Measurements from ENCODE around the gene PTPRK.

PTPRK gene

DNA sequence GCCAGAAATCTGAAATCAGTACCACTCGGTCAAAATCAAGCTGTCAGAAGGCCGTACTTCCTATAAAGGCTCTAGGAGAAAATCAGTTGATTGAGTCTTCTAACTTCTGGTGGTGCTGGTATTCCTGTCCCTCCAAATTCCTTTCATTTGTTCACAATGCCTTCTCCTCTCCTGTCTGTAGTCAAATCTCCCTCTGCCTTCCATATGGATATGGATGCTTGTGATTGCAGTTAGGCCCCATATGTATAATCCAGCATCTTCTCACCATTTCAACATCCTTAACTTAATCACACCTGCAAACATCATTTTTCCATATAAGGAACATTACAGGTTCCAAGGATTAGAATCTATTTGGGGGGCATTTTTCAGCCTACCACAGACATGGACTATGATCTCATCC, 331.7 kb downstream of the PTPRK start:
- no peak for DNase-seq (ENCODE audit: low spot score)

DNA sequence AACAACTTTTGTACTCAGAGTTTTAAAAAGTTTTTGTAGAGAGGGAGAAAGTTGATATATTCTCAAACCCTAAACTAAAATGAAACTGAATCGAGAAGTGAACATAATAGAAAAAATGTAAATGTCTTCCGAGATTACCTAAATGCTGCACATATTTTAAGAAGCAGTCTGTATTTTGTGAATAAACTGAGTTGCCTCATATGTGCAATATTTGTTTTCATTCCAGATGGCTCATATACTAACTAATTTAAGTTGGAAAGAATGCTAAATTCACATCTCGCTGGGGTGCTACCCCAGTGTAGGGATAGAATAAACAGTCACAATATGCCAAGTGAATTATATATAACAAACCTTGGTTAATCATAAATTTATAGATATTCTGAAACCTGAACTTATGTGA, 333.7 kb downstream of the PTPRK start:
- DNase-seq (ENCODE audit: low spot score), result no peak

GRCh38 chr6:128179876-128180438, 340.4 kb downstream of the PTPRK start:
- no peak for DNase-seq (ENCODE audit: low spot score)

DNA sequence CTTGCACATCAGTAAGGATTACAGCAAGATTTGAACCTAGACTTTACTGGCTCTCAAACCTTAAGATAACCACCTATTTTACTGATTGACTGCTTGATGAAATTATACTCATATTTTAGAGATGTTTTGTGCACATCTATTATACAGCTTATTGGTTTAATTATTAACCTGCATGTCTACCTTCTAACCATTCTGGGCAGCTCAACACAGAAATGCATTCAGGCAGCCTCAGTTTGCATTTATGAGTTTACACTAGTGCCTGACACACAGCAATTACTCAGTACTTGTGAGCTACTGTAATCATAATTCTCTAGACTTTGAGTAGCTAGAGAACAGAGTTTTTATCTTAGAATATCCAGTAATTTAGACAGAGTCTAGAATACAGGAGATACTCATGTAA, 345.7 kb downstream of the PTPRK start:
- no peak for DNase-seq (ENCODE audit: low spot score)

DNA sequence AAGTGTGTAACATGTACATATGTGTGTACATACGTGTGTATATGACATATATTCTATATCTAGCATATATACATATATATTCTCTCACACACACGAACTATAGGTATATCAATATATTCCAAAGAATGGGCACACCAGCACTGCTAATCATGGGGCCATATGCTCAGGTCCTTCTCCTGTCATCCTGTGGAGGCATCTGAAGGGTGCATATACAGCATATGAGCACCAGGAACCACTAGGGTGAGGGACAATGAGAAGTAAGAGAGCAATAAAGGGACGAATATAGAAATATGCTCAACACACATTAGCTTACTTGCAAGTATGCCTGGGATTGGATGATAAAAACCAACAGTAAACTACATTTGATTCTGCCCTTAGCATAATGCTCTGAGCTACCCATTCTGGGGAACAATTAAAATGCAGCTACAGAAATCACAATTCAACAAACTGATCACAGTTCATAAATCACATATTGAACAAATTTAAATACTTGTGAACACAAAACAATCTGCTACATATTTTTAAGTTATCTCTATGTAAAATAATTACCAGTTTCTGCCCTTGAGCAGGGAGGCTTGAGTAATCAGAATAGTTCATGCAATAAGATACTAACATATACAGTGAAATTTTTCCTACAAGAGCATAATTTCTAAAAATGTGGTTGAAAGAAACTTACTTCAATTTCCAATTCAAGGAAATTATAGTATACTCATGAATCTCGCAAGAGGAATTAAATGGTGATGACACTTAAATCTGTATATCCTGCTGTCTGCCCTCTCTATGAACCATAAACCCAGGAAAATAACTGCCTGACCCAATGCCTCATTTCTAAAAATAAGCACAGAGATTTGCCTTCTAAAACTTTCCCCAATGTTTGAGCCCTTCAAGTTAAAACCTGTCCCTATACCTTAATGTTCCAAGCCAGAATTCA, 347.4 kb downstream of the PTPRK start:
- DNase-seq (ENCODE audit: low spot score), result no peak

- DNase-seq (ENCODE audit: low spot score), result no peak
Observed at GRCh38 chr6:128172081-128172480, 348.3 kb downstream of the PTPRK start.

DNA sequence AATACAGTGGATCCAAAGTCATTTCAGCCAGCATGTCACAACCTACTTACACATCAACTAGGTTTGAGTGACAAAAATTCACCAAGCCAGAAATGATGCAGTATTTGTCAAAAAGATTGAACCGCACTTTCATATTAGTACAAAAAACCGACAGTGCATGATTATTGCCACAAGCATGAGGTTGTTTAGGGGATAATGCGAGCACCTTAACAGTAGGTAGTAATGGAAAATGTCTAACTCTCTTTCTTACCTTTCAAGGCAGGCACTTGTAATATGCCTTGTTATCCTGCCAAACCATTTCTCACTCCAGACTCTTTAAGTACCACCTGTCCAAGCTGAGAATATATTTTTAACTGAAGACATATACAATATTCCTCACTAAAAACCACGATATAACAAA, 349.2 kb downstream of the PTPRK start:
- DNase-seq (ENCODE audit: low spot score), result no peak

GRCh38 chr6:128168244-128168643, 352.2 kb downstream of the PTPRK start:
- no peak for DNase-seq (ENCODE audit: low spot score)

GRCh38 chr6:128167552-128167951, 352.8 kb downstream of the PTPRK start:
- no peak for DNase-seq (ENCODE audit: low spot score)

GRCh38 chr6:128164254-128164653, 356.1 kb downstream of the PTPRK start:
- no peak for DNase-seq (ENCODE audit: low spot score)

- no peak for DNase-seq (ENCODE audit: low spot score)
Observed at GRCh38 chr6:128162423-128162822, 358.0 kb downstream of the PTPRK start.

- no peak for DNase-seq (ENCODE audit: low spot score)
Observed at GRCh38 chr6:128161839-128162238, 358.6 kb downstream of the PTPRK start.

DNA sequence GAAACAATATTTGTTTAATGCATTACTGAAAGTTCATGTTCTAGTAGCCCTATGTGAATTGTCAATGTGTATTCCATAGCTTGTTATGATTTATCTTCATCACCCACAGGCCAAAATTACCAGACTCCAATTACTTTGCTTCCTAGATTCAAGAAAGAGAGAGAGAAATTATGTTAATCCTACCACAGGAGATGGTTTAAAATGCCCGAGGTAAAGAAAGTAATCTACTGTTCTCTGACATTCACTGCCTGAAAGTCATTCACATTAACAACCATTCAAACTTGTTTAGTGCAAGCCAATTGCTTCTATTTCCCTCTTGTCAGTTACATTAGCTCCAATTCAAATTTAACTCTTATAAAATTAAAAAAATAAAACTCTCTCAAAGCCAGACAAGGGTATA, 359.1 kb downstream of the PTPRK start:
- no peak for DNase-seq (ENCODE audit: low spot score)

DNA sequence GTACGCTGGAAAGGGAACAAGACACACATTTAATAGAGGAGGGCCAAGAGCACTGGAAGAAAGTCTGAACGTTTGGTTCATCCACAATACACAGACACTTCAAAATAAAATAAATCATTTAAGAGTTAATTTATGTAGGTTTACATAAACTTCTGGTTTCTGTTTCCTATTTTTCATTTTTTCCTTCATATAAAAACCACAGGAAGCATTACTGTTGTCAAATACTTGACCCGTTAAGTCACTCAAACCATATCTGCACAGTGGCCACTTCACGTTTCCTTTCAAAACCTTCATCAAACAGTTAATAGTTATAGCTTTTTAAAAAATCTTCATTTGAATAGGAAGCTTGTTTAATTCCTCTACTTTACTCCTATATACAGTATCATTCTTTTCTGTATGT, 361.9 kb downstream of the PTPRK start:
- no peak for DNase-seq (ENCODE audit: low spot score)

GRCh38 chr6:128156321-128157111, 363.9 kb downstream of the PTPRK start:
- DNase-seq (ENCODE audit: low spot score), result no peak

DNA sequence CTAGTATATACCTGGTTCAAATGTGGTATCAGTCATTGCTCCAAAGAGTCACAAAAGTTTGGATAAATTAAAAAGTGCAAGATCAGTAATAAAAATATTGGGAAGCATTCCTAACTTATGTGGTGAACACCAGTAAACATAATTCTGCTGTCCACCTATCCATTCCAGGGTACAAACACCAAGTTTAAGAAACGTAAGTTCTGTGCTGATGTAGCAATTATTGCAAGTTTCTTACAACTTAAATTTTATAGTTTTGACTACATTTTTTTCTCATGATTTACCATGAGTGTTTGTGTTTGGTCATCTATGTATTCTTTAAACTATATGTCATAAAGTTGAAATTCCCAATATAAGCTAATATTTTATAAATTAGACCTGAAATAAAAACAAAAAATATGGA, 364.6 kb downstream of the PTPRK start:
- DNase-seq (ENCODE audit: low spot score), result no peak

GRCh38 chr6:128152551-128152950, 367.8 kb downstream of the PTPRK start:
- DNase-seq (ENCODE audit: low spot score), result no peak

- no peak for DNase-seq (ENCODE audit: low spot score)
Observed at GRCh38 chr6:128150376-128150775, 370.0 kb downstream of the PTPRK start.

GRCh38 chr6:128149796-128150195, 370.6 kb downstream of the PTPRK start:
- no peak for DNase-seq (ENCODE audit: low spot score)

DNA sequence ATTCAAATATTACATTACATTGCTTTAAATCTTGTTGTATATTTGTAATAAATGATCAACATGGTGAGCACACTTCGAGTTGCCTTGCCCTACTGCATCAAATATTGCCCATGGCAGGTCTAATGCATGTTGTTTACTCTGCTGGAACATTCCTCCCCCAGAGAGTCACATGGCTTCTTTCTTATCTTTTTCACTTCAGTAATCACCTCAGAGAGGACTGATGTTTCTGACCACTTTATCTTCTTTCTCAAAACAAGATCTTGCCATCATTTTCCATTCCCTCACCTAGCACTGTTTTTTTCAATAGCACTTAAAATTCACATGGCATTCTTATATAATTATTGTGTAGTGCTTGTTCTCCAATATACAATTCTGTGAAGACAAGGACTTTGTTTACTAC, 376.1 kb downstream of the PTPRK start:
- DNase-seq (ENCODE audit: low spot score), result no peak

DNA sequence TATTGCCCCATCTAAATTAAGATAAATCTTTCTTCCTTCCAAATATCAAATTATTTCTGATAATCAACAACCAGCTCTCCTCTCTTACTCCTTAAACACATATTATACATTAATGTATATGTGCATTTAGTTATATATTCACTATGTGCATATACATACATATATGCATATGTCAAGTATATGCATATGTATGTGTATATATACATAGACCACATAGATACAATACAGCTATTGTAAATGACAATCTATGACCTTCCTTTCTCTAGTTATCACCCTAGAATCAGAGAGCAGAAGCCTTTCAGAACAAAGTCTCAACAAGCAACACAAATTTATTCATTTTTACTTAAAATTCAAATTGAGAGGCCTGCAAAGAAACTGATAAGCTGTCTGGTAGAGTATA, 378.5 kb downstream of the PTPRK start:
- no peak for DNase-seq (ENCODE audit: low spot score)

DNA sequence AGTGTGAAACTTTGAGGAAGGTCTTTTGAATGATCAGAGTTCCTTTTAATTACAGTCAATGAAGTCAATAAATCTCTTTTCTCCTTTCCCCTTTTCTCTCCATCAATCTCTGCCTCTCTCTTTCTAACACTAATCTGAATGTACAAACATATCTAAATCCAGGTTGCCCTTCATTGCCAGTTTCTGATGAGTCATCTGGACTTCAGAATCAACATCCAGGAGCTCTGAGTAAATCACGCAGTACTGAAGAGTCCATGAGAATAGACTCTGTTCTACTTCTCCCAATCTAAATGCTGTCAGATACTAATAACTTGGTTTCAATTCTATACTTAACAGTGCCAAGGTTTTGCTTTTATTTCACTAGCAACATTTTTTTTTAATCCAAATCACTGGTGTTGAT, 380.9 kb downstream of the PTPRK start:
- DNase-seq (ENCODE audit: low spot score), result peak; percentile 22

- DNase-seq (ENCODE audit: low spot score), result peak; percentile 22
Observed at GRCh38 chr6:128138694-128139093, 381.7 kb downstream of the PTPRK start.
